GM21423 (cell line): ENCODE data around the gene APOA5.

Source experiments
- ATAC-seq: cut with Tn5 transposase; IDR thresholded peaks from one replicate; pipeline ENCODE4 v1.9.1; 2021; ENCODE audit warnings: mild to moderate bottlenecking, moderate library complexity; ENCODE audit not compliant: unreplicated experiment

Gene APOA5

DNA sequence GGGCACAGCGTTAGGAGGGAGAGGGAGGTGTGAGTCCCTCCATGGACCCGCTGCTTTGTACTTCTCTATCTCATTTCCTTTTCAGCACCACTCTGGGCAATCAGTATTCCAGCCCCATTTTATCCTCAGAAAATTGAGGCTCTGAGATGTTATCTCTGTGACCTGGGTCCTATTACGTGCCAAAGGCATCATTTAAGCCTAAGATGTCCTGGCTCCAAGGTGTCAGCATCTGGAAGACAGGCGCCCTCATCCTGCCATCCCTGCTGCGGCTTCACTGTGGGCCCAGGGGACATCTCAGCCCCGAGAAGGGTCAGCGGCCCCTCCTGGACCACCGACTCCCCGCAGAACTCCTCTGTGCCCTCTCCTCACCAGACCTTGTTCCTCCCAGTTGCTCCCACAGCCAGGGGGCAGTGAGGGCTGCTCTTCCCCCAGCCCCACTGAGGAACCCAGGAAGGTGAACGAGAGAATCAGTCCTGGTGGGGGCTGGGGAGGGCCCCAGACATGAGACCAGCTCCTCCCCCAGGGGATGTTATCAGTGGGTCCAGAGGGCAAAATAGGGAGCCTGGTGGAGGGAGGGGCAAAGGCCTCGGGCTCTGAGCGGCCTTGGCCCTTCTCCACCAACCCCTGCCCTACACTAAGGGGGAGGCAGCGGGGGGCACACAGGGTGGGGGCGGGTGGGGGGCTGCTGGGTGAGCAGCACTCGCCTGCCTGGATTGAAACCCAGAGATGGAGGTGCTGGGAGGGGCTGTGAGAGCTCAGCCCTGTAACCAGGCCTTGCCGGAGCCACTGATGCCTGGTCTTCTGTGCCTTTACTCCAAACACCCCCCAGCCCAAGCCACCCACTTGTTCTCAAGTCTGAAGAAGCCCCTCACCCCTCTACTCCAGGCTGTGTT, 37.2 kb upstream of the APOA5 start:
- ATAC-seq: no peak

DNA sequence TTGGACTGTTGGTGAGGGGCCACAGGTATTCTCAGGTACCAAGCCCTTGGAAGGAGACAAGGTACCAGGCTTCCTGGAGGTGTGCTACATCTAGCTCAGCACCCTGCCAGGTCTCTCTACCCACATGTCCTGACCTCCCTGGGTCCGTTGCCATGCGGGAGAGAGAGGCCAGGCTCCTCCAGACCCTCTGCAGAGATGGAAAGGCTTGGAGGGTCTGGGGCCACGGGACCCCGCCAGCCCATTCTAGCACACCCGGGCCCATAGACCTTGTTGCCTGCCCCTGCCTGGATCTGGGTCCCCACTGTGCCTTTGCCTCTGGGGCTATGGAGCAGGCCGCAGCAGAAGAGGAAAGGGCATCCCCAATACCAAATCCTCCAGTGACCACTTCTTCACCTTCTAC, 35.8 kb upstream of the APOA5 start:
- ATAC-seq: no peak

DNA sequence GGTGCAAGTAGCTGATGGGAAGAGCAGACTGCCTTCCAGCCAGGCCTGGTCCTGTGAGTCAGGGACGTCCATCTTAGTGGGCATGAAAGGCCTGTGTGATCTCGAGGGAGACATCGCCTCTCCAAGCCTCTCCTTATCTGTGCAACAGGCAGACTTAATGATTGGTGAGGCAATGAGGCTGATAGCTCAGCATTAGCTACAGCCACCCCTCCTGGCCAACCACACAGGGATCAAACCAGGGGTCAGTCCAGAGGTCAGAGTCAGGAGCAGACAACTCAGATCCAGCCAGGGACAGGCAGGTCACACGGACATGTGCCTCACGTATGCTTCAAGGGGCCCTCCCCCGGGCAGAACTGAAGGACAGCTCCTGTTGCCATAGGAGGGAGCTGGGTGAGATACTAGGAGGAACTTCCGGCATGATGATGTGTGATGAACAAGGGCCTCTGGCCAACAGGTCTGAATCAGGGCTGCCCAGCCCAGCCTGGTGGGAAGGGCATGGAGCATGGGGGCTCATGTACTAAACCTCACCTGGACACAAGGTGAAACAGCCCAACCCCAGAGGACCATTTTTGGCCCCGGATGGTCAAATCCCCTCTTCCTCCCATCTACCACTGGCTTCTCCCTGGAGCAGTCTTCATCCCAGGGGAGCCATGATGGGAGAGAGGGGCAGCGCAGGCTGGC, 35.2 kb upstream of the APOA5 start:
- ATAC-seq: no peak

DNA sequence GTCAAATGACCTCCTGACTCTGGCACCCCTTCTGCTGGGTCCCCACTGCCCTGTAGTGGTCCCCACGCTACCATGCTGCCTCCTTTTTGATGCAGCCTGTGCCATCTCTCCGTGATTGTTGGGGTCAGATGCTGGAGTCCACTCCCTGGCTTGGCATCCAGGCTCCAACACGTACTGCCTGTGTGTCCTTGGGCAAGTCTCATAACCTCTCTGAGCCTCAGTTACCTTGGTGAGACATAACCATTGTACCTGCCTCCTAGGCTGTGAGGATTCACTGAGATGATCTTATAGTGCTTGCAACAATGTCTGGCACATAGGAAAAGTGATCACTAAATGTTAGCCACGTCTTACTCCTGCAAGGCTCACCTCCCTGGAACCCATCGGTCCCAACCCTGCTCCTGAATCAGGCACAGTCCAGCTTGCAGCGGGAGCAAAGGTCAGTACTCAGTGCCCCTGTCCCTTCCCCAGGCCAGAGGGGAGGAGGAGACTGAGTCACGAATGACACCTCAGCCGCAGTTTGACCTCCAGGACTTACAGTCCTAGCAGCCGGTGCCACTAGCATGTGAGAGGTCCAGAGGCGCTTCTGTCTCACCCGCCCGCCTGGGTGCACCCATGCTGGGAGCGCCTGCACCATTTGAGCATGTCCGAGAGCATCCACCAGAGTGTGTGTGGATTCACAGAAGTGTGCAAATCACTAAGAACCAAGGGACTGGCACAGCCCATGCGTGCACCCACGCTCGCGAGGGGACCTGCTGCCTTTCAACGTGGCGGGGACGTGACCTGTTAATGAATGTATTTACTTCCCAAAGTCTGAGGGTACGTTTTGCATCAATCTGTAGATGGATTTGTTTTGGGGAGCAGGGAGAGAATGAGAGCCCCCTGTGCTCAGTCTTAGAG, 34.4 kb upstream of the APOA5 start:
- no peak for ATAC-seq

DNA sequence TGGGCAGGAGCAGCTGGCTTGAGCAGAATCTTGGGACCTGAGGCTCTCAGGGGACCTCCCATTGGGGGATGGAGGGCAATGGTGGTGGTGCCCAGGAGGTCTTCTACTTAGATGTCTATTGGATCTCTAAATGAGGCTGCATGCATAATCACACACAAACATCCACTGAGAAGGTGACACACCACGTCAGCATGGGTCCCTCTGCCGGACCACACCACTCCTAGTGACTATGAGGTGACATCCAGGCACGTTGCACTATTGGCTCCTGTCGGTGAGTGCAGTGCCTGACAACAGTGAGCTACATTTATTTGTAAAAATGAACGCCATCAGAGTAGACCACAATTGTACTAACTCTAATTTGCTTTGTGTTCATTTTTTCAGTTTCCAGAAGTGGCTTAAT, 33.8 kb upstream of the APOA5 start:
- ATAC-seq: no peak

DNA sequence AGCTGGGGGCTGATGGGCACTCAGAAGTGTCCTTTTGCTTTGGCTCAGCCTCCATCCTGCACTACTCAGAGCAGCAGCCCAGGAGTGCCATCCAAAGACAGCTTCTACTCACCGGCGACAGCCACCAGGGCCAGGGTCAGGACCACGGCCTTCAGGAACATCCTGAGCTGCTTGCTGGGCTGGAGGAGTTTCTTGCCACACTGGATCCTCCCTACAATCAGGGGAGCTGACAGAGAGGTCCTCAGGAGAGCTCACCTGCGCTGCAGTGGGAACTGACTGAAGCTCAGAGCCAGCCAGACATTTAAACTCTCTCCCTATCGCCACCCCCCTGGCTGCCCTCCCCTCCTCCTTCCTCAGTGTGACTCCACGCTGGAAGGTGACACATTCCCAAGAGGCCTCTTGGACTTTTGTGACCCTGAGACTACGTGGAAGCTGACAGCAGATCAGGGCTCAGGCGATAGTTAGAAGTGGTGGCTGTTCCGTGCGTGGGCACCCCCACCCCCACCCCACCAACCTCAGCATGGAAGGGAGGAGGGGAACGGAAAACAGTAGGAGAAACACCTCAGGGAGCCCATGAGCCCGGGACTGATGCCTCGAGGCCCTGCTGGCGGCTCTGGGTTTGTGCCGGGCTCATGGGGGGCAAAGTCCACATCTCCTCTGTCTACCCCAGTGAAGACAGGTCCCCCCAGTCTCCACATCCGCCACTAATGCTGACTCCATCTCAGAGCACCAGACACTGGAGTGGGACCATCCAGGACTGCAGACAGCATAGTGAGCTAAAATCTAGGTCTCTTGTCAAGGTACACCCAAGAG, 31.6 kb upstream of the APOA5 start, which contains the start of gene APOA4:
Gene APOA4, minus strand, starts transcription at position 274 of the 813 bp plus-strand sequence. Its CDS starts 113 bp downstream, at position 161.
- ATAC-seq: no peak

DNA sequence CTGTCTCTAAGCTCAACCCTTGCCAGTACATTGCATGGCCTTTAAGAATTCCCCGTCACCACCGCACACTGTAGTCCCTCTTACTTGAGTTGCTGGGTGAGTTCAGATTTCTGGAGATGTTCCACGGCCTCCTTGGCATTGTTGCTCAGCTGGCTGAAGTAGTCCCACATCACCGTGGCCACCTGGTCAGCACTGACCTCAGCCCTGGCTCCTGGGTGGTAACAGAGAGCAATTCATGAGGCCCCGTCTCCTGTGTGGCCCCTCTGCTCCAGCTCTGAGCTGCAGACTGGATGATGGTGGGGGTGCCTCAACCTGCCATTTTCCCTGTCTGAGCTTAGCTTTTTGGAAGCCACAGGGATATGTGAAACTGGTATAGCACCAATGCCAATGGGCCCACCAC, 30.9 kb upstream of the APOA5 start:
- ATAC-seq: no peak

DNA sequence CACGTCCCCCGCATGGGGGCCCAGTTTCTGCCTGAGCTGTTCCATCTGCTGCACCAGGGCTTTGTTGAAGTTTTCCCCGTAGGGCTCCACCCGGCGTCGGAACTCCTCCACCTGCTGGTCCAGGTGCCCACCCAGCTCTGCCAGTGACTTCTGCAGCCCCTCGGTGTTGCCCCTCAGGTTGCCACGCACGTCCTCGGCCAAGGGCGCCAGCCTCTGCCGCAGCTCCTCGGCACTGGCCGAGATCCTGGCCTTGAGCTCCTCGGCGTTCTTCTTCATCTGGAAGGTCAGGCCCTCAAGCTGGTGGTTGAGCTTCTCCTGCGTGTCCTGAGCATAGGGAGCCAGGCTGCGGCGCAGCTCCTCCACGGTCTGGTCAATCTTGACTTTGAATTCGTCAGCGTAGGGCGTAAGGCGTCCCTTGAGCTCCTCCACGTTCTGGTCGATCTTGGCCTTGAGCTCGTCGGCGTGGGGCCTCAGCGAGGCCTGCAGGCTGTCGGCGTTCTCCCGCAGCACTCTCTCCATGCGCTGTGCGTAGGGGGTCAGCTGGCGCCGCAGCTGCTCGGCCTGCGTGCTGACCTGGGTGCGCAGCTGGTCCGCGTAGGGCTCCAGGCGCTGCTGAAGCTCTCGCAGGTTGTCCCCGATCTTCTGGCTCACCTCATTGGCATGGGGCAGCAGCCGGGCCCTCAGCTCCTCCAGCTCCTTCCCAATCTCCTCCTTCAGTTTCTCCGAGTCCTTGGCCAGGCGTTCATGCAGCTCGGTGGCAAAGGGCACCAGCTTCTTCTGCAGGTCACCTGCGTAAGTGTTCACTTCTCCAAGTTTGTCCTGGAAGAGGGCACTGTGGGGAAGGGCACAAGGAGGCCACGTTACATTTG, 29.6 kb upstream of the APOA5 start:
- no peak for ATAC-seq

DNA sequence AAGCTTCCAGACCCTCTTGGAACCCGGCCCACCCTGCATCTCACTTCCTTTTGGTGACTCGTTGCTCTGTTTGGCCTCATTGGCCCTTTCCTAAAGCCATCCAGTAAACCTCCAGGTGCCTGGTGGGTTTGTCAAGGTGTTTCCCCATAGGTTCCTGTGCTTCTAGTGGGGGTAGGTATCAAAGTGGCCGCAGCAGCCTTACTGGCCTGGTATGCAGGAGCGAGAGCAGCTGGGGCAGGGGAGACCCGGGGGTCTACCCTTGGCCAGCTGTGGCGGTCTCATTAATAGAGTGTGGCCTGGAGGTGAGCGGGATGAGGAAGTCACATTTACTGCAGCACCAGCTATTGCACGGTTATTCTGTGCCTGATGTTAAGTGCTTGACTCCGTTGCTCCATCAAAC, 27.4 kb upstream of the APOA5 start:
- ATAC-seq: no peak

DNA sequence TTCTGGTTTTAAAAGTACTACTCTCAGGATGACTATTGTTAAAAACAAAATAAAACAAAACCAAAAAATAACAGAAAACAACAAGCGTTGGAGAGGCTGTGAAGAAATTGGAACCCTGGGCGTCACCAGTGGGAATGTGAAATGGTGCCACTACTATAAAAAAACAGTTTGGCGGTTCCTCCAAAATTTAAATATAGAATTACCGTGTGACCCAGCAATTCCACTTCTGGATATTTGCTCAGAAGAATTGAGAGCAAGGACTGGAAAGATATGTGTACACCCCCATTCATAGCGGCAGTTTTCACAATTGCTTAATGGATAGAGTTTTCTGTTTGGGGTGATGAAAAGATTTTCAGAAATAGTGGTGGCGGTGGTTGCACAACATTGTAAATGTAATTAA, 22.8 kb upstream of the APOA5 start:
- no peak for ATAC-seq

DNA sequence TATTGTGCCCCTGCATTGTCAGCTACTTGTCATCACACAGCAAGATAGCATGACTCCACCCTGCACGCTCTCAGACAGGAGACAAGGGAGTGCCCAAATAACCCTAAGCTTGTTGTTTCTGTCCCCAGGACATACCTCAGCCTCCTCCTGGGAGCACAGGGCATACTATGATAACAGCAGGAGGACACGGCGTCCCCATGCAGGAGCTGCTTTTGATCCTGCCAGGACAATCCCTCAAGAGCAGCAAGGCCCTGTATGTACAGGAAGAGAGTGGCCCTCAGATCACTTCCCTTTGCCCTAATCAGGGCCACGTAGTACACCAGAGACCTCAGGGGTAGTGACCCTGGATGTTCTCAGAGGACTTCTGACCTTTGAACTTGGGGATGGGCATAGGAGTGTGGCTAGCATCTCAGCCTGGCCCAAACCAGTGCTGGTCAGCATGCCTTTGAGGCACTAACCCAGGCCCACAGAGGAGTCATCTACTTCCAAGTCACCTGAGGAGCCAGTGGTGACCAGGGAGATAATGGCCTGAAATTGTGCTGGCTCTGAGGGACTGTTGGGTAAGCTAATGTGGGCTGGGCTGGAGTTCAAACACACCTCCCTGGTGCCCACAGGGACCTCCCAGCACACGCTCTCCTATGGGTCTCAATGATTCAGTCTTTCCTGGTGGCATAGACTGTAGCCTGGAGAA, 22.2 kb upstream of the APOA5 start:
- ATAC-seq: no peak

DNA sequence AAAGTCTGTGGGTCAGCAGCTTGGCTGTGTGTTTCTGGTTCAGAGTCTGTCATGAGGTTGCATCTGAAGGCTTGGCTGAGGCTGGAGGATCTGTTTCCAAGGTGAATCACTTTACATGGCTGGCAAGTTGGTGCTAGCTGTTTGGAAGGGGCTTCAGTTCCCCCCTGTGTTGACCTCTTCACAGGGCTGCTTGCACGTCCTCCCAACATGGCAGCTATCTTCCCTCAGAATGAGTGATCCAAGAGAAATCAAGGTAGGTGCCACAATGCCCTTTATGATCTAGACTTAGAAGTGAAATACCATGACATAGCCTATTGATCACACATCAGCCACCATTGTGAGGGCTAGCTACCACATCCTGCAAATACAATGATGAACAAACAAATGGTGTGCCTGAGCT, 21.5 kb upstream of the APOA5 start:
- no peak for ATAC-seq

DNA sequence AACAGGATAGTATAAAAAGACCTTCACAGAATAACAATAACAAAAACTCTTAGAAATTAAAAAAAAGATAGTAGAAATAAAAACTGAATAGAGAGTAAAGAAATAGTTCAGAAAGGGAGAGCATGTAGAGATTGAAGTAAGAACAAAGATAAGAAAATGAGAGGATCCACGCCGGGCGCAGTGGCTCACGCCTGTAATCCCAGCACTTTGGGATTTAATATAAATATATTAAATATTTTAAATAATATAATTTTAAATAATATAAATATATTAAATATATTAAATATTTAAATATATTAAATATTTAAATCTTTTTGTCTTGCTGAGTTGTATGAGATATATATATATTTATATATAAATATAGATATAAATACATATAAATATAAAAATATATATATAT, 20.4 kb upstream of the APOA5 start:
- ATAC-seq: no peak

DNA sequence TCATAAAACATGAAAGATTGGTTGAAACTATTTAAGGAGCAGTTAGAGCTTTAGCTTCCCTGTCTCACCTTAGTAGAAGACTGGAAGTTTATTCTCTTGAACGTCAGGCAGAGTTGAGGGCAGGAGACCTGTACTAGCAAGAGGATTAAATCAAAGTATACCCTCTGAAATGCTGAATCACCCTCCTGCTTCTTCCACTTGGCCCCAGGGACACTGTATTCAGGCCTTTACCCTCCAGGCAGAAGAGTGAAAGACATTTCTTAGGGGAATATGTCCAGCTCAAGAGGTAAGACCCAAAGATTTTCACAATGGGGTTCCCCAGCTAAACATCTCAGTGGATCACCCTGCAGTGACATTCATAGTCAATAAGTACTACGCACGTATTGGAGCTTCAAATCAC, 19.5 kb upstream of the APOA5 start:
- no peak for ATAC-seq

DNA sequence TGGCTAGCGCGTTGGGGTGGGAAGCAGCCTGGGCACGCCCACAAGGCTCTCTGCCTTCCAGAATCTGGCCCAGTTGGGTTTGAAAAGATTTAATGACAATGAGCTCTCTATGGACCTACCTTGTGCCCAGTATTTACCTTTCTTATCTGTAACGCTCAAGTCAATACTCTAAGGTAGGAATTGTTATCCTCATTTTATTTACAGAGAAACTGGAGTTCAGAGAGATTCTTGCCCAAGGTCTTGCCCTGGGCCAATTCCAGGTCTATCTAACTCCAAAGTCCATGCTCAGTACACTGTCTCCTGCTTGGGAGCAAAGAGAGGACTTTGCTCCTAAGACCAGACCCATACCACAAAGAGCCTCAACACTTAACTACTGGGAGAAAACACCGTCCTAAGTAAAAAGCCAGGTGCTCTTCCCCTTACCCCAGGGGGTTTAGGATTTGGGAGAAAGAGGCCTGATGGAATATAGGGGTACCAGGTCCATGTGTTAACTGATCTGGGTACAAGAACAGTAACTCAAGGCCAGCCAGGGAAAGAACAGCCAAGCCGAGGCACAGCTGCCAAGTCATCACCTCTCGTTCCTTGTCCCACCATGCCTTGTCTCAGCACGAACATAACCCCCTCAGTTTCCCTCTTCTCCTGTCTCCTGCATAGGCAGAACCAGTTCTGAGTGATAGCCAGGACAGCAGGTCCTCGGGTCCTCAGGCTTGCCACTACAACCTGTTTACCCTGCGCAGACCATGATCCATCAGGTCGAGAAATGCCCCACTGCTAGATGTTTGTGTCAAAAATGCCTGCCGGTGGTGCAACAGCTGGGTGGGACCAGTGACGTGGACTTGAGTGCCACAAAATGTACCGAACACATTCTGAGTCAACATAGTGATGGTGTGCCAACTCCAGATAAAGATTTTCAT, 16.8 kb upstream of the APOA5 start:
- ATAC-seq: no peak

DNA sequence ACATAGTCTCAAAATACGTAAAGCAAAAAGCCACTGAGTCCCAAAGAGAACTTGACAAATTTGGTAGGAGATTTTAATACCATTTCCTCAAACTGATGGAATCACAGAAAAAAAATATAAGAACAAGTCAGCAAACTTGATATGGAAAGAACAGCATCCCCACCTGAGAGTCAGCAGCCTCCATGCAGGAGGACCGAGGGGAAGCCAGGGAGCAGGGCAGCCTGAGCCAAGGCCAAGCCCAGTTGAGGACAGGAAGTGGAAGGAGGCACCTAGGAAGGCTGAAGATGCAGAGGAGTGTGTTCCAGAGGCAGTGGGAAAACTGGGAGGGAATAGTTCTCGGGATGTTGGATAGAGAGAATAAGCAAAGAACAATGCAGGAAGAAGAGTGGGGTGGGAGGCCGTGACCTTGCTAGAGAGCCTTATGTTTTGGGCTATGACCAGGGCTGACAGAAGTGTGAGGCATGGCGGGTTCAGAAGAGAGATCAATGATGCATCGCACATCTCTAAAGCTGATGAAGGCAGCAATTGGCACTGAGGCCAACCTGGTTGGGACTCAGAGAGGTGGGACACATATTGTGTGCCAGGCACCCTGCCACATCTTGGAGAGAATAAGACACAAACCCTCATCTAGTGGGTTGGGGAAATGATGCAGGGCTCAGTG, 16.1 kb upstream of the APOA5 start:
- ATAC-seq: no peak

DNA sequence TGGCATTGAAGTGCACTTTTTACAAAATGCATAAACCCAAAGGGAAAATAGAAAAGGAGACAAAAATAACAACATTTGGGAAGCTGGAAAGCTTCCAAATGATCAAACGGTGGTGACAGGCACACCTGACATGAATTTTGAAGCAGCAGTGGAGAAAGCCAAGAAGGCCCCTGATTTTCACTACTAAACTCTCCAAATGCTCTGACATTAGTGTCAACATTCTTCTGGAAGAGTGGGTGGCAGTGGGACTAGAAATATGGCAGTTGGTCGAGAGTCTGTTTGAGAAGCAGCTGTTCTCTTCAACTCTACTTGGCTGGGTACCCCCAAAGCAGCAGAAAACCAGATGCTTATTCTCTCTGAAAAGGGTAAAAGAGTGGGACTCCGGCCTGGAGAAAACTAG, 12.3 kb upstream of the APOA5 start:
- ATAC-seq: no peak
